ENCODE measurements around the gene PRSS1.
"Not testable (repeated sequence)": the region's sequence is repeated elsewhere in the genome, so short reads cannot be mapped to it uniquely, and the experiment has no call there.

The PRSS1 gene

DNA sequence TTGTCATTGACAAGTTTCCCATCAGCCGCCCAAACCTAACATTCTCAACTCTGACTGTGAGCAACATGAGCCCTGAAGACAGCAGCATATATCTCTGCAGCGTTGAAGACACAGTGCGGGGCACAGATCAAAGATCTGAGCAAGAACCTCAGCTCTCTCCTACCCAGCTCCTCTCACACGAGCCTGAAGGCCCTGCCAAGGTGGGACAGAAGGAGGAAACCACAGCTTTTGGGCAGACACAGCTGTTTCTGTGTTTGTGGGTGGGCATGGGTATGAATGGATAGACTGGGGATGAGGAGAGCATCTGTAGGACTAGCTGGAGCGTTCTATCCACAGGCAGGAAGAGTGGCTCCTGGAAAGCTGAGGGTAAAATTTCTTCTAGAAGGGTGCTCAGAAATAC lies 8.5 kb upstream of the PRSS1 start:
- no peak overlapping the region for H3K9ac ChIP-seq
- TF ChIP-seq, protein P1, sequence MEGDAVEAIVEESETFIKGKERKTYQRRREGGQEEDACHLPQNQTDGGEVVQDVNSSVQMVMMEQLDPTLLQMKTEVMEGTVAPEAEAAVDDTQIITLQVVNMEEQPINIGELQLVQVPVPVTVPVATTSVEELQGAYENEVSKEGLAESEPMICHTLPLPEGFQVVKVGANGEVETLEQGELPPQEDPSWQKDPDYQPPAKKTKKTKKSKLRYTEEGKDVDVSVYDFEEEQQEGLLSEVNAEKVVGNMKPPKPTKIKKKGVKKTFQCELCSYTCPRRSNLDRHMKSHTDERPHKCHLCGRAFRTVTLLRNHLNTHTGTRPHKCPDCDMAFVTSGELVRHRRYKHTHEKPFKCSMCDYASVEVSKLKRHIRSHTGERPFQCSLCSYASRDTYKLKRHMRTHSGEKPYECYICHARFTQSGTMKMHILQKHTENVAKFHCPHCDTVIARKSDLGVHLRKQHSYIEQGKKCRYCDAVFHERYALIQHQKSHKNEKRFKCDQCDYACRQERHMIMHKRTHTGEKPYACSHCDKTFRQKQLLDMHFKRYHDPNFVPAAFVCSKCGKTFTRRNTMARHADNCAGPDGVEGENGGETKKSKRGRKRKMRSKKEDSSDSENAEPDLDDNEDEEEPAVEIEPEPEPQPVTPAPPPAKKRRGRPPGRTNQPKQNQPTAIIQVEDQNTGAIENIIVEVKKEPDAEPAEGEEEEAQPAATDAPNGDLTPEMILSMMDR (conservative IDR thresholded peaks at IDR 0.05; ENCODE audit: low read depth, low read length) = no peak

DNA sequence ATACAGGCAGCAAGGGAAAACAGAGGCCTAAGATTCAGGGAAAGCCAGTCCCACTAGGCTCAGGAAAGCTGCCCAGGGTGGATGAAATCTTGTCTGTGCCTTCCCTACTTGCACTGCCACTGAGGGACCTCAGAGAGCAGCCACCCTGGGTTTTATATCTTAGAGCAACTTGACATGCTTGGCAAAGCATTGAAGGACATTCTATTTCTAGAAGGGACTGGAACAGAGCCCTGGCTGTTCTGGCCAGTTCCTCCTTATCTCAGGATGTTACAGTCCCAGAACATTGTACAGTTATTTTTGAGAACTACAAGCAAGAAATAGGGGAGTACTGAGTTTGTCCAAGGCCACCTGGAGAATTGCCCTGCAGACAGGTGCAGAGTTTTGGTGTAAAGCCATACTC lies 7.3 kb upstream of the PRSS1 start:
- H3K36me3 ChIP-seq (ENCODE audit: insufficient read depth); H3K79me2 ChIP-seq (ENCODE audit: insufficient read depth, low read depth); H3K27ac ChIP-seq; H4K20me1 ChIP-seq (ENCODE audit: insufficient read depth); H3K27me3 ChIP-seq (ENCODE audit: insufficient read depth, low read depth); H3K9ac ChIP-seq; H3K4me2 ChIP-seq; H3K4me3 ChIP-seq (IDR thresholded peaks at IDR 0.05; ENCODE audit: insufficient read depth, low read depth, low read length); H3K4me1 ChIP-seq (ENCODE audit: low read depth, poor library complexity, severe bottlenecking); H2AFZ ChIP-seq (ENCODE audit: low read depth): not testable (repeated sequence)

More for the DNA sequence above, 8.5 kb upstream of the PRSS1 start:
- Histone ChIP-seq H4K20me1 (ENCODE audit: insufficient read depth) (no peaks in the 10 kb centered on the region), H2AFZ (ENCODE audit: low read depth) (no peak overlapping the region), H3K4me2 (no peak overlapping the region), H3K4me3 (IDR thresholded peaks at IDR 0.05; ENCODE audit: insufficient read depth, low read depth, low read length) (no peak overlapping the region), H3K36me3 (ENCODE audit: insufficient read depth) (no peaks in the 10 kb centered on the region), H3K4me1 (ENCODE audit: low read depth, poor library complexity, severe bottlenecking) (no peaks in the 10 kb centered on the region), H3K27ac (no peak overlapping the region), H3K27me3 (ENCODE audit: insufficient read depth, low read depth) (no peaks in the 10 kb centered on the region), H3K79me2 (ENCODE audit: insufficient read depth, low read depth) (no peaks in the 10 kb centered on the region)

DNA sequence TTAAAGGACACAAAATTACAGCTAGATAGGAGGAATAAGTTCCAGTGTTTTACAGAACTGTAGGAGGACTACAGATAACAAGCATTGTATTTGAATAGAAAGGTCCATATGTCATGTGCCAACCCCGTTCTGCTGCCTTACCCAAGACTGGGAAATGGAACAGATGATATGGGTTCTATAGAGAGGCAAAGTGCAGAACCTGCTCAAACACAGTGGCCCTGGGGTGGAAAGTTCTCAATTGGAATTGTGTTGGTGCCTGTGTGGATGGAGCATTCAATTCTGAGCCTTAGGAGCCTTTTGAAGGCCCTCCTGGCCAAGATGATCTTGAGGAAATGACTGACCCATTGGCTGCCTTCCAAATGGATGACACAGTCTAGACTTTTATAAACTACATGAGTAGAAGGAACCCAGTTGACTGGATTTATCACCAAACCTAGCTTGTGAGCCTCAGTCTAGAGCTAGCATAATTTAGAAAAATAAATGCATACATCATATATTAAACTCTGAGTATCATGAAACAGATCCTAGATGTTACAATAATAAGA lies 4.1 kb upstream of the PRSS1 start:
- Histone ChIP-seq H3K4me1 (ENCODE audit: low read depth, poor library complexity, severe bottlenecking) (no peaks in the 10 kb centered on the region), H3K36me3 (ENCODE audit: insufficient read depth) (no peaks in the 10 kb centered on the region), H3K27me3 (ENCODE audit: insufficient read depth, low read depth) (no peaks in the 10 kb centered on the region)

DNA sequence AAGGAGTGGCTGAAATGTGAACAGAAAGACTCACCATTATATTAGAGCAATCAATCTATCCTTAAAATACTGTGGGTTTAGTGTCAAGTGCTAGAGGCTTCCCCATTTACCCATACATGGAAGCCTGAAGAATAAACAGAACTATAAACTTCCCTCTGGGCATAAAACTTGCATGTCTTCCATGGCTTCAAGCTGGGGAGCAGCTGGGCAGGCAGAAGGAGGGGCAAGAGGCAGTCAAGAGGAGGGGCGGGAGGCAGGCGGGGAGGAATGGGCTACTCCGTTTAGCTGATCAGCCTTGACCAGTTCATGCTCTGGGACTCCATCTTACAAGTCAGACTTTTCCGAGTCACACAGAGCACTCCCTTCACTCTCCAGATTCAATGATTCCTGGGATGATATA lies 3.5 kb upstream of the PRSS1 start:
- H3K4me3 ChIP-seq (IDR thresholded peaks at IDR 0.05; ENCODE audit: insufficient read depth, low read depth, low read length) = no peak overlapping the region
- no peaks in the 10 kb centered on the region for H3K27me3 ChIP-seq (ENCODE audit: insufficient read depth, low read depth)
- TF ChIP-seq, protein P1 (conservative IDR thresholded peaks at IDR 0.05; ENCODE audit: low read depth, low read length) = no peak

More for the DNA sequence above, 4.1 kb upstream of the PRSS1 start:
- TF ChIP-seq, protein P1 (conservative IDR thresholded peaks at IDR 0.05; ENCODE audit: low read depth, low read length) = no peak
- H3K4me2 ChIP-seq = no peak overlapping the region
- no peak overlapping the region for H3K9ac ChIP-seq
- H4K20me1 ChIP-seq (ENCODE audit: insufficient read depth) = no peaks in the 10 kb centered on the region
- no peak overlapping the region for H3K27ac ChIP-seq
- H3K4me3 ChIP-seq (IDR thresholded peaks at IDR 0.05; ENCODE audit: insufficient read depth, low read depth, low read length) = no peak overlapping the region
- no peak overlapping the region for H2AFZ ChIP-seq (ENCODE audit: low read depth)
- H3K79me2 ChIP-seq (ENCODE audit: insufficient read depth, low read depth) = no peaks in the 10 kb centered on the region

DNA sequence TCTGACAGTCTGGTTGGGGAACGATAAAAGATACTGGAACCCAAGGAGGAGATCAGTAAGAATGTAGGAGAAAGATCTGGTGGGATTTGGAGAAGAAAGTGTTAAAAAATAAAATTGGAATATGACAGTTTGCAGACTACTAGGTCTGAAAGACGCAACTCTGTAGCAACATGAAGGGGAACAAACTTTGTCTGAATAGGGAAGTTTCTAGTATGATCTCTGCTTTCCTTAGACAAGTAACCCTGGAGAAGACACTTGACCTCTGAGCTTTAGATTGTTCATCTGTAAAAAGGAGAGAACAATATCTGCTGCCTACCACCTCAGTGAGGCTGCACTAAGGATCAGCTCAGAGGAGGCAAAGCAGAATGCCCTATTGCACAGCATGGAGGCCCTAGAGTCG lies 3.0 kb upstream of the PRSS1 start:
- H2AFZ ChIP-seq (ENCODE audit: low read depth) = no peak overlapping the region
- no peak overlapping the region for H3K4me2 ChIP-seq
- no peaks in the 10 kb centered on the region for H3K79me2 ChIP-seq (ENCODE audit: insufficient read depth, low read depth)
- TF ChIP-seq, protein P1 (conservative IDR thresholded peaks at IDR 0.05; ENCODE audit: low read depth, low read length) = no peak
- no peaks in the 10 kb centered on the region for H3K27me3 ChIP-seq (ENCODE audit: insufficient read depth, low read depth)
- no peaks in the 10 kb centered on the region for H3K4me1 ChIP-seq (ENCODE audit: low read depth, poor library complexity, severe bottlenecking)
- H3K9ac ChIP-seq = no peak overlapping the region
- no peaks in the 10 kb centered on the region for H3K36me3 ChIP-seq (ENCODE audit: insufficient read depth)
- H4K20me1 ChIP-seq (ENCODE audit: insufficient read depth) = no peaks in the 10 kb centered on the region
- no peak overlapping the region for H3K27ac ChIP-seq
- H3K4me3 ChIP-seq (IDR thresholded peaks at IDR 0.05; ENCODE audit: insufficient read depth, low read depth, low read length) = no peak overlapping the region

More for the DNA sequence above, 3.5 kb upstream of the PRSS1 start:
- Histone ChIP-seq H4K20me1 (ENCODE audit: insufficient read depth) (no peaks in the 10 kb centered on the region), H3K27ac (no peak overlapping the region), H3K9ac (no peak overlapping the region), H3K36me3 (ENCODE audit: insufficient read depth) (no peaks in the 10 kb centered on the region), H2AFZ (ENCODE audit: low read depth) (no peak overlapping the region), H3K79me2 (ENCODE audit: insufficient read depth, low read depth) (no peaks in the 10 kb centered on the region), H3K4me2 (no peak overlapping the region), H3K4me1 (ENCODE audit: low read depth, poor library complexity, severe bottlenecking) (no peaks in the 10 kb centered on the region)

DNA sequence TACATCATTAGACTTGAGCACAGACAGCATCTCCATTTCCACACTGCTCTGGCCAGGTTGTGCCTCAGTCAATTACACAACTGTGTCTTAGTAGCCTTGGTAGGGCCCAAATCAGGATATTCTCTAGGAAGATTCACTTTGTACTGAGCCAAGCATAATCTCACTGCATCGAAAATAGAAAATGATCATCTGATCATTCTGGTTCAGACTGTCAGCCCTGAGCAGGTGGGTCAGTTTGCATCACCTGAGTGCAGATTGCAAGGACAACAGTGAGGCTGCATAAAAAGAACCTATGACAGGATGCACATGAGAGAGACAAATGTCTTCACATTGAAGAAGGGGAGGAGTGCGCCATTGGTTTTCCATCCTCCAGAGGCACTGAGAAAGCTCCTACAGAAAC lies 862 bp upstream of the PRSS1 start:
- not testable (repeated sequence) for H3K79me2 ChIP-seq (ENCODE audit: insufficient read depth, low read depth); H3K9ac ChIP-seq; H3K4me1 ChIP-seq (ENCODE audit: low read depth, poor library complexity, severe bottlenecking); H3K4me2 ChIP-seq; H3K27ac ChIP-seq; H3K4me3 ChIP-seq (IDR thresholded peaks at IDR 0.05; ENCODE audit: insufficient read depth, low read depth, low read length); H3K27me3 ChIP-seq (ENCODE audit: insufficient read depth, low read depth); H3K36me3 ChIP-seq (ENCODE audit: insufficient read depth); H2AFZ ChIP-seq (ENCODE audit: low read depth); H4K20me1 ChIP-seq (ENCODE audit: insufficient read depth)

Measured in KMS-11 (cell line).